ENCODE data around the gene HDAC3. TPM values are rescaled to one million over a fixed set of nuclear protein-coding genes. Genes with fewer than 3 reads are reported as not detected.

HDAC3 gene
- total RNA-seq, 1 donor from 2014 or later, result 84.9 TPM

GRCh38 chr5:141590127-141590526, 46.5 kb downstream of the HDAC3 start:
- no peak for TF ChIP-seq CTCF (IDR thresholded peaks at IDR 0.05; ENCODE audit: unreplicated experiment)
- Mint-ChIP-seq H3K27ac (ENCODE audit: unreplicated experiment) (no peak overlapping the region), H3K4me1 (ENCODE audit: unreplicated experiment) (peaks cover 17% of the 10 kb centered on the region), H3K9me3 (ENCODE audit: unreplicated experiment) (no peaks in the 10 kb centered on the region), H3K36me3 (ENCODE audit: low read depth, unreplicated experiment) (peaks cover 6% of the 10 kb centered on the region), H3K27me3 (ENCODE audit: unreplicated experiment) (no peaks in the 10 kb centered on the region), H3K4me3 (ENCODE audit: unreplicated experiment) (no peak overlapping the region)
- no peak for DNase-seq (ENCODE audit: low spot score)

- H3K27me3 Mint-ChIP-seq (ENCODE audit: unreplicated experiment), result no peaks in the 10 kb centered on the region
- no peak overlapping the region for H3K4me3 Mint-ChIP-seq (ENCODE audit: unreplicated experiment)
- no peak for TF ChIP-seq CTCF (IDR thresholded peaks at IDR 0.05; ENCODE audit: unreplicated experiment)
- DNase-seq (ENCODE audit: low spot score), result no peak
- no peak overlapping the region for H3K27ac Mint-ChIP-seq (ENCODE audit: unreplicated experiment)
- no peaks in the 10 kb centered on the region for H3K9me3 Mint-ChIP-seq (ENCODE audit: unreplicated experiment)
- H3K36me3 Mint-ChIP-seq (ENCODE audit: low read depth, unreplicated experiment), result peaks cover 27% of the 10 kb centered on the region
- H3K4me1 Mint-ChIP-seq (ENCODE audit: unreplicated experiment), result peaks cover 17% of the 10 kb centered on the region
Measured at GRCh38 chr5:141586246-141586645, 50.4 kb downstream of the HDAC3 start.

- TF ChIP-seq CTCF (IDR thresholded peaks at IDR 0.05; ENCODE audit: unreplicated experiment), result no peak
- Mint-ChIP-seq H3K27me3 (ENCODE audit: unreplicated experiment) (no peaks in the 10 kb centered on the region), H3K4me3 (ENCODE audit: unreplicated experiment) (no peak overlapping the region), H3K4me1 (ENCODE audit: unreplicated experiment) (peaks cover 13% of the 10 kb centered on the region), H3K36me3 (ENCODE audit: low read depth, unreplicated experiment) (peaks cover 30% of the 10 kb centered on the region), H3K9me3 (ENCODE audit: unreplicated experiment) (no peaks in the 10 kb centered on the region), H3K27ac (ENCODE audit: unreplicated experiment) (no peak overlapping the region)
- no peak for DNase-seq (ENCODE audit: low spot score)
Measured at GRCh38 chr5:141585594-141585993, 51.1 kb downstream of the HDAC3 start.

- no peak for DNase-seq (ENCODE audit: low spot score)
- Mint-ChIP-seq H3K4me3 (ENCODE audit: unreplicated experiment) (no peak overlapping the region), H3K36me3 (ENCODE audit: low read depth, unreplicated experiment) (peaks cover 56% of the 10 kb centered on the region), H3K27me3 (ENCODE audit: unreplicated experiment) (no peaks in the 10 kb centered on the region), H3K9me3 (ENCODE audit: unreplicated experiment) (no peaks in the 10 kb centered on the region), H3K4me1 (ENCODE audit: unreplicated experiment) (no peaks in the 10 kb centered on the region), H3K27ac (ENCODE audit: unreplicated experiment) (no peak overlapping the region)
- no peak for TF ChIP-seq CTCF (IDR thresholded peaks at IDR 0.05; ENCODE audit: unreplicated experiment)
Measured at GRCh38 chr5:141574122-141574510, 62.5 kb downstream of the HDAC3 start.

GRCh38 chr5:141573489-141574121, 63.0 kb downstream of the HDAC3 start:
- peaks cover 51% of the 10 kb centered on the region for H3K36me3 Mint-ChIP-seq (ENCODE audit: low read depth, unreplicated experiment)
- H3K4me1 Mint-ChIP-seq (ENCODE audit: unreplicated experiment), result no peaks in the 10 kb centered on the region
- H3K27ac Mint-ChIP-seq (ENCODE audit: unreplicated experiment), result no peak overlapping the region
- H3K9me3 Mint-ChIP-seq (ENCODE audit: unreplicated experiment), result no peaks in the 10 kb centered on the region
- DNase-seq (ENCODE audit: low spot score), result no peak
- no peaks in the 10 kb centered on the region for H3K27me3 Mint-ChIP-seq (ENCODE audit: unreplicated experiment)
- no peak for TF ChIP-seq CTCF (IDR thresholded peaks at IDR 0.05; ENCODE audit: unreplicated experiment)
- no peak overlapping the region for H3K4me3 Mint-ChIP-seq (ENCODE audit: unreplicated experiment)

Other genes with a start within 250 kb of the HDAC3 start
- gene PCDHGB4, start 249.2 kb downstream of the HDAC3 start, total RNA-seq (ENCODE audit: unreplicated experiment), result 13.2 TPM
- gene PCDHGA8, start 244.2 kb downstream of the HDAC3 start, total RNA-seq (ENCODE audit: unreplicated experiment), result 2.6 TPM
- 5.5 TPM for gene PCDHGB5, start 238.9 kb downstream of the HDAC3 start, total RNA-seq (ENCODE audit: unreplicated experiment)
- 3.1 TPM for gene PCDHGA9, start 234.1 kb downstream of the HDAC3 start, total RNA-seq (ENCODE audit: unreplicated experiment)
- 60.0 TPM for gene PCDHGB6, start 228.8 kb downstream of the HDAC3 start, total RNA-seq (ENCODE audit: unreplicated experiment)
- 43.0 TPM for gene PCDHGA10, start 223.9 kb downstream of the HDAC3 start, total RNA-seq (ENCODE audit: unreplicated experiment)
- gene PCDHGB7, start 219.2 kb downstream of the HDAC3 start, total RNA-seq (ENCODE audit: unreplicated experiment), result 45.2 TPM
- 10.8 TPM for gene PCDHGA11, start 215.8 kb downstream of the HDAC3 start, total RNA-seq (ENCODE audit: unreplicated experiment)
- 3.8 TPM for gene PCDHGA12, start 206.3 kb downstream of the HDAC3 start, total RNA-seq (ENCODE audit: unreplicated experiment)
- 68.2 TPM for gene PCDHGC3, start 160.9 kb downstream of the HDAC3 start, total RNA-seq (ENCODE audit: unreplicated experiment)
- 3.5 TPM for gene PCDHGC4, start 151.8 kb downstream of the HDAC3 start, total RNA-seq (ENCODE audit: unreplicated experiment)
- 2.9 TPM for gene PCDHGC5, start 147.8 kb downstream of the HDAC3 start, total RNA-seq (ENCODE audit: unreplicated experiment)
- 149 TPM for gene DIAPH1, start 17.8 kb downstream of the HDAC3 start, total RNA-seq (ENCODE audit: unreplicated experiment)
- 17.4 TPM for gene RELL2, start 148 bp upstream of the HDAC3 start, total RNA-seq (ENCODE audit: unreplicated experiment)
- gene FCHSD1, start 14.6 kb upstream of the HDAC3 start, total RNA-seq (ENCODE audit: unreplicated experiment), result 63.3 TPM
- gene ARAP3, start 45.4 kb upstream of the HDAC3 start, total RNA-seq (ENCODE audit: unreplicated experiment), result 239 TPM
- 140 TPM for gene PCDH1, start 241.6 kb upstream of the HDAC3 start, total RNA-seq (ENCODE audit: unreplicated experiment)

Measured in endothelial cell (in vitro differentiated cells).